K562 (cell line): Measurements from ENCODE around the gene CYP11A1. TPM values are rescaled to one million over a fixed set of nuclear protein-coding genes. Genes with fewer than 3 reads are reported as not detected.
A peak's percentile ranks its signal among the peaks of the same experiment; 100 is the strongest.

ENCODE experiments used
- ATAC-seq: fragments of 200-7000 bp; cut with Tn5 transposase; 3 replicates; pipeline ENCODE4 v1.9.1; 2020; ENCODE audit warnings: moderate library complexity
- BruUV-seq: library from RNA; stranded (reverse); fragments of 400-500 nt; replicated peaks from 2 replicates; lab custom pipeline; 2021; lab: Mats Ljungman, UMichigan
- CTCF ChIA-PET: fragments of 300-600 bp; formaldehyde crosslinking; extraction: SDS; loops from one replicate; lab custom pipeline; 2021; ENCODE audit warnings: low intra/inter-chr PET ratio; lab: Yijun Ruan, JAX
- POLR2A ChIA-PET: fragments of 300-600, 350-650 bp; sonication (Branson Sonifier 250); formaldehyde crosslinking; extraction: SDS; loops from one replicate; lab custom pipeline; 2021; ENCODE audit warnings: antibody characterized with exemption, inconsistent platforms; lab: Yijun Ruan, JAX
- DNase-seq, 4 experiments: peaks; one replicate each; pipeline versions ENCODE4 v3.0.0 to v3.0.0-alpha.2; 2011 to 2018; ENCODE audit warnings: low spot score in 3 of 4, mixed read lengths in 3 of 4; ENCODE audit errors: extremely low read depth in 1 of 4
- FAIRE-seq: peaks from 2 replicates; lab custom pipeline; 2011; peaks lifted over from hg19 to GRCh38; lab: Jason Lieb, UNC
- H2AFZ ChIP-seq: 2 replicates; pipeline ENCODE4 v1.6.0; 2011; ENCODE audit warnings: low read depth, low read length, control low read depth, inconsistent platforms
- H3K27ac ChIP-seq: fragments of 200-600 bp; 3 replicates; pipeline ENCODE4 v1.8.0; 2011; ENCODE audit warnings: low read depth, mild to moderate bottlenecking, control low read depth, inconsistent platforms, low read length, moderate library complexity, mixed read lengths; ENCODE audit errors: extremely low read depth
- H3K27me3 ChIP-seq, 2 experiments: fragments of 300-600 bp in 1 of 2; 2 replicates in 1 of 2; 3 replicates in 1 of 2; pipeline versions ENCODE4 v1.6.0 to v1.8.0; 2011; ENCODE audit warnings: inconsistent platforms in 2 of 2, low read length in 2 of 2, mild to moderate bottlenecking in 1 of 2, mixed read lengths in 1 of 2, moderate library complexity in 1 of 2; ENCODE audit not compliant: control insufficient read depth in 2 of 2, insufficient read depth in 2 of 2
- H3K36me3 ChIP-seq: fragments of 300-600 bp; 3 replicates; pipeline ENCODE4 v1.8.0; 2011; ENCODE audit warnings: mild to moderate bottlenecking, low read length, inconsistent platforms; ENCODE audit not compliant: control insufficient read depth, insufficient read depth
- H3K4me1 ChIP-seq, 2 experiments: fragments of 200-600 bp in 1 of 2; replicated peaks in 1 of 2; 2 replicates in 1 of 2; 3 replicates in 1 of 2; pipeline versions ENCODE4 v1.5.1 to v1.8.0; 2011; ENCODE audit warnings: inconsistent platforms in 2 of 2, low read length in 2 of 2, mild to moderate bottlenecking in 1 of 2, mixed read lengths in 1 of 2, moderate library complexity in 1 of 2; ENCODE audit not compliant: control insufficient read depth in 2 of 2, insufficient read depth in 2 of 2
- H3K4me2 ChIP-seq: 2 replicates; pipeline ENCODE4 v1.6.1; 2011; ENCODE audit warnings: low read length, control low read depth, inconsistent platforms, mixed read lengths; ENCODE audit not compliant: insufficient read depth
- H3K4me3 ChIP-seq: fragments of 200-600 bp; sonication (generic), shearing (Covaris generic); 2 replicates; pipeline ENCODE4 v1.5.1; 2016; ENCODE audit warnings: control low read depth, inconsistent platforms
- H3K79me2 ChIP-seq: fragments of 200-600 bp; 3 replicates; pipeline ENCODE4 v1.8.0; 2011; ENCODE audit warnings: low read length, inconsistent platforms; ENCODE audit not compliant: control insufficient read depth, insufficient read depth
- H3K9ac ChIP-seq, 2 experiments: 2 replicates each; pipeline versions ENCODE4 v1.6.0 to v1.6.1; 2011; ENCODE audit warnings: low read depth in 2 of 2, low read length in 2 of 2, control low read depth in 1 of 2, inconsistent platforms in 1 of 2, mild to moderate bottlenecking in 1 of 2, mixed read lengths in 1 of 2; ENCODE audit not compliant: insufficient read depth in 1 of 2
- H3K9me1 ChIP-seq: one replicate; pipeline ENCODE4 v1.6.0; 2011; ENCODE audit warnings: inconsistent platforms, mild to moderate bottlenecking, low read length, moderate library complexity; ENCODE audit not compliant: control insufficient read depth, insufficient read depth
- H3K9me3 ChIP-seq: replicated peaks from 2 replicates; pipeline ENCODE4 v1.5.1; 2011; ENCODE audit warnings: low read depth, low read length, inconsistent platforms; ENCODE audit not compliant: control insufficient read depth, insufficient read depth
- H4K20me1 ChIP-seq: replicated peaks from 2 replicates; pipeline ENCODE4 v1.6.1; 2011; ENCODE audit warnings: low read length, inconsistent platforms, mixed read lengths; ENCODE audit not compliant: control insufficient read depth, insufficient read depth
- CREB1 ChIP-seq, 2 experiments: sonication (generic) in 1 of 2; formaldehyde crosslinking in 1 of 2; IDR thresholded peaks; 2 replicates each; pipeline versions ENCODE4 v1.6.1 to v1.8.0; 2012 to 2022; ENCODE audit warnings: inconsistent platforms in 1 of 2, mild to moderate bottlenecking in 1 of 2, missing genetic modification reagents in 1 of 2, moderate library complexity in 1 of 2
- PTTG1 ChIP-seq: fragments of 450-650 bp; IDR thresholded peaks from 2 replicates; pipeline ENCODE4 v1.6.1; 2016; ENCODE audit warnings: low read depth, mild to moderate bottlenecking, missing genetic modification characterization, missing compliant biosample characterization
- RBFOX2 ChIP-seq: fragments of 200-400 bp; formaldehyde crosslinking; IDR thresholded peaks from 2 replicates; pipeline ENCODE4 v1.6.1; 2017; ENCODE audit warnings: low read depth, mild to moderate bottlenecking, low read length, moderate library complexity
- SAFB ChIP-seq: fragments of 200-400 bp; formaldehyde crosslinking; IDR thresholded peaks from 2 replicates; pipeline ENCODE4 v1.6.1; 2017; ENCODE audit warnings: low read depth, low read length, borderline replicate concordance
- SOX6 ChIP-seq: fragments of 450-650 bp; IDR thresholded peaks from 2 replicates; pipeline ENCODE4 v1.6.1; 2014; ENCODE audit warnings: mild to moderate bottlenecking
- TEAD4 ChIP-seq, 2 experiments: sonication (generic) in 1 of 2; formaldehyde crosslinking in 1 of 2; IDR thresholded peaks; 2 replicates each; pipeline versions ENCODE4 v1.6.1 to v1.8.0; 2012 to 2022; ENCODE audit warnings: borderline replicate concordance in 1 of 2, inconsistent platforms in 1 of 2, low read length in 1 of 2, mild to moderate bottlenecking in 1 of 2, missing genetic modification reagents in 1 of 2
- ZBTB40 ChIP-seq, 2 experiments: fragments of 450-650 bp in 1 of 2; sonication (generic) in 1 of 2; formaldehyde crosslinking in 1 of 2; IDR thresholded peaks; 2 replicates each; pipeline versions ENCODE4 v1.7.1 to v1.9.0; 2016 to 2022; ENCODE audit warnings: inconsistent platforms in 1 of 2, mild to moderate bottlenecking in 1 of 2, missing genetic modification reagents in 1 of 2
- ZNF133 ChIP-seq: fragments of 250-450 bp; sonication (Bioruptor Pico); IDR thresholded peaks from 2 replicates; pipeline ENCODE4 v1.4.0; 2020; ENCODE audit warnings: mild to moderate bottlenecking
- ZNF143 ChIP-seq: sonication (generic); formaldehyde crosslinking; IDR thresholded peaks from 2 replicates; pipeline ENCODE4 v1.9.0; 2022; ENCODE audit warnings: mild to moderate bottlenecking, missing genetic modification reagents
- WGBS: fragments of 100-300 bp; shearing (Covaris generic); methylation state at CpG from one replicate; pipeline ENCODE4 v1.1.6; 2016; ENCODE audit warnings: low coverage, mixed read lengths; ENCODE audit not compliant: insufficient coverage; ENCODE audit errors: missing lambda C conversion rate; 5-methylcytosine and 5-hydroxymethylcytosine counted together
- in situ Hi-C: fragments of 300-500 bp; cut with MboI; formaldehyde crosslinking; loops from 4 replicates; pipeline ENCODE4 v1.15.0; 2018; ENCODE audit warnings: inconsistent platforms, mixed read lengths
- intact Hi-C: fragments of 100-400 bp; cut with micrococcal nuclease; formaldehyde crosslinking; loops from 2 replicates; pipeline ENCODE4 v1.14.2; 2022
- polyA plus RNA-seq, 8 experiments: library from polyadenylated mRNA; depleted of rRNA in 4 of 8; stranded (reverse) in 5 of 8; unstranded in 3 of 8; fragments of >200 nt; fragmentation: Nextera tagmentation in 2 of 8; fragmentation: Illumina TruSeq in 1 of 8; extraction: Ambion mirVana in 2 of 8; extraction: Trizol in 1 of 8; gene quantifications; 2 replicates each; pipeline versions ENCODE4 v1.2.1 to v1.2.3, GENCODE V29; 2011 to 2014; ENCODE audit warnings: inconsistent platforms in 1 of 8, missing spikeins in 1 of 8
- total RNA-seq, 7 experiments: library from RNA; depleted of rRNA in 6 of 7; stranded (reverse); fragments of >200 nt in 6 of 7; fragmentation: Illumina TruSeq in 2 of 7; extraction: Trizol in 2 of 7; gene quantifications; 2 replicates each; pipeline versions ENCODE4 v1.2.1 to v1.2.3, GENCODE V29; 2011 to 2021; ENCODE audit warnings: low replicate concordance in 1 of 7

The CYP11A1 gene
- total and polyA plus RNA-seq, 9 of the 15 experiments (the other 6 are each of a cell fraction or from before 2014, with no cell fraction given) = 0.06 to 0.24 (median 0.10) TPM; not detected in 4

GRCh38 chr15:74406517-74406916 lies 39.1 kb upstream of the CYP11A1 start:
- CTCF ChIA-PET = no interaction called here

More at GRCh38 chr15:74406517-74406916, 39.1 kb upstream of the CYP11A1 start:
- Histone ChIP-seq H3K79me2 (no peaks in the 10 kb centered on the region), H3K9ac (peak overlapping the region in 1 of 2 experiments; percentile 63; a peak in 1 of 4 replicates), H3K4me2 (no peak overlapping the region), H3K4me3 (no peak overlapping the region), H3K9me1 (no peaks in the 10 kb centered on the region), H3K4me1 (peaks cover 46 to 58% of the 10 kb centered on the region in 2 experiments), H3K9me3 (no peaks in the 10 kb centered on the region), H3K27me3 (no peaks in the 10 kb centered on the region), H3K27ac (no peak overlapping the region), H2AFZ (no peak overlapping the region), H3K36me3 (peaks cover 17% of the 10 kb centered on the region; the same call in 2 of the 3 replicates), H4K20me1 (no peaks in the 10 kb centered on the region)
- POLR2A ChIA-PET = interaction anchor here (0.5 to 2.3 kb wide), 6 partner anchors 10 to 378 kb away, joined by 3 to 9 read pairs (median 3); no protein-coding TSS in a partner anchor
- TF ChIP-seq ZNF133 (no peak), SOX6 (no peak), CREB1 (IDR thresholded peaks at IDR 0.05) (no peak), CREB1 (CRISPR knock-in tag; IDR thresholded peaks at IDR 0.05) (no peak), PTTG1 (tag) (no peak), TEAD4 (IDR thresholded peaks at IDR 0.05; ENCODE audit: low read length) (no peak), TEAD4 (CRISPR knock-in tag; IDR thresholded peaks at IDR 0.05; ENCODE audit: borderline replicate concordance) (no peak), SAFB (no peak), ZNF143 (CRISPR knock-in tag) (no peak), ZBTB40 (IDR thresholded peaks at IDR 0.05) (no peak), ZBTB40 (CRISPR knock-in tag; IDR thresholded peaks at IDR 0.05) (no peak), RBFOX2 (no peak)
- no peak for ATAC-seq
- in situ Hi-C loops = no loop called here
- no peak for DNase-seq
- intact Hi-C loops = no loop called here
- WGBS = 31% methylated on average over 4 of the region's 4 CpGs
- BruUV-seq = no TSS peak
- no peak for FAIRE-seq
